Measurements from ENCODE around the gene SLC39A10.
"Not testable (repeated sequence)": the region's sequence is repeated elsewhere in the genome, so short reads cannot be mapped to it uniquely, and the experiment has no call there.

The SLC39A10 gene

GRCh38 chr2:195647302-195647701, 9.7 kb upstream of the SLC39A10 start:
- DNase-seq, result no peak

DNA sequence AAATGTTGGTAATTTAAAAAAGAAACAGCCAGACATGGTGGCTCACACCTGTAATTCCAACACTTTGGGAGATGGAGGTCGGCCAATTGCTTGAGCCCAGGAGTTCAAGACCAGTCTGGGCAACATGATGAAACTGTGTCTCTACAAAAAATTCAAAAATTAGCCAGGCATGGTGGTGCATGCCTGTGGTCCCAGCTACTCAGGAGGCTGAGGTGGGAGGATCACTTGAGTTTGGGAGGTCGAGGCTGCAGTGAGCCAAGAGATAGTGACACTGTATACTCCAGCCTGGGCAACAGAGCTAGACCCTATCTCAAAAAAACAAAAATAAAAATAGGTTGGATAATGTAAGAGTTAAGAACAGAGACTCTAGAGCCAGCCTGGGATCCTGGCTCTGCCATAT, 8.7 kb upstream of the SLC39A10 start:
- DNase-seq, result not testable (repeated sequence)

DNA sequence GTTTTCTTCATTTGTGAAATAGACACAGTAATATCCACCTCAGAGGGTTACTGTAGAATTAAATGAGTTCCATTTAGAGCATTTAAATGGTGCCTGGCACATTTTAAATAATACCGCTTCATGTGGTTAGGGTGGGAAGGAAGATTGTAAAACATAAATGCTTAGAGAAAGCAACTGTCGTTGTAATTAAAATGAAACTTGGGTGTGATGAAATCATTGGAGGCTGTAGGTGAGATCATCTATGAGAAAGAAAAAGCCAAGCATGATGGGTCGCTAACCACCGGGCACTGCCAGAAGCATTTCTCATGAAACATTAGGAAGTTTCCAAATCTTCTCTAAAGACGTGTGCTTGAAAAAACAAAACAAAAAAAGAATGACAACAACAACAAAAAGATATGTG, 8.2 kb upstream of the SLC39A10 start:
- DNase-seq, result no peak

DNA sequence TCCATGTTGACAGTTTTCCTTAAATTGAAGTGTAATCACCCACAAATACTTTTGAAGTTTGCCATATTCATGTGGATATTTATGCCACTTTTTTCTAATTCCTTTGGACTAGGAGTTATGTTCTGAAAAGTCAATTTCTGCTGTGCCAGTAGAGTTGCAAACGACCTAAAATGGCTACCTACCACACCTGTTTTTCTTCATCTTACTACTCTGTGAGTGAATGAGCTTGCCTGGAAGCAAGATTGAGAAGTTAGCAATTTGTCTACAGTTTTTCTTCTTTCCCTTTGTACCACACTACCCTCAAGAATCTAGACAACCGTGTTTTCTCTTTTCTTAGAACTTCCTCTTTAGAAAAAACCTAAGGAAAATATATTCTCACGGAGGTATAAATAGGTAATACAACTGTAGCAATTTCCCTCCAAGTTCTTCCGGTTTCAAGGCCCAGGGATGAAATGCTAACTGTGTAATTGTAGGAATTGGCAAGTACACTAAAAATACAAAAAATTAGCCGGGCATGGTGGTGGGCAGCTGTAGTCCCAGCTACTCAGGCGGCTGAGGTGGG, 7.3 kb upstream of the SLC39A10 start:
- DNase-seq, result no peak

GRCh38 chr2:195651046-195651445, 6.0 kb upstream of the SLC39A10 start:
- no peak for DNase-seq

DNA sequence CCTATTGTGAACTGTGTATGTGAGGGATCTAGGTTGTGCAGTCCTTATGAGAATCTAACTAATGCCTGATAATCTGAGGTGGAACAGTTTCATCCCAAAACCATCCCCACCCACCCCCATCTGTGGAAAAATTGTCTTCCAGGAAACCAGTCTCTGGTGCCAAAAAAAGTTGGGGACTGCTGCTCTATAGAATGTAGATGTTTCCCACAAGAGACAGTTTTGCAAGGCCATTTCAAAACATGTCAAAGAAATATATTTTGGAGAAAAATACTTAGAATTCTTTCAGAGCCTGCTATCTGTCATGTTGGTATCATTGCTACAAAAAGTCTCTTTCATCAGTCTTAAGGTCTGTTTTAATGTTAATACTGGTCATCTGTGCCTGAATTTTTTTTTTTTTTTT, 4.1 kb upstream of the SLC39A10 start:
- no peak for DNase-seq

DNA sequence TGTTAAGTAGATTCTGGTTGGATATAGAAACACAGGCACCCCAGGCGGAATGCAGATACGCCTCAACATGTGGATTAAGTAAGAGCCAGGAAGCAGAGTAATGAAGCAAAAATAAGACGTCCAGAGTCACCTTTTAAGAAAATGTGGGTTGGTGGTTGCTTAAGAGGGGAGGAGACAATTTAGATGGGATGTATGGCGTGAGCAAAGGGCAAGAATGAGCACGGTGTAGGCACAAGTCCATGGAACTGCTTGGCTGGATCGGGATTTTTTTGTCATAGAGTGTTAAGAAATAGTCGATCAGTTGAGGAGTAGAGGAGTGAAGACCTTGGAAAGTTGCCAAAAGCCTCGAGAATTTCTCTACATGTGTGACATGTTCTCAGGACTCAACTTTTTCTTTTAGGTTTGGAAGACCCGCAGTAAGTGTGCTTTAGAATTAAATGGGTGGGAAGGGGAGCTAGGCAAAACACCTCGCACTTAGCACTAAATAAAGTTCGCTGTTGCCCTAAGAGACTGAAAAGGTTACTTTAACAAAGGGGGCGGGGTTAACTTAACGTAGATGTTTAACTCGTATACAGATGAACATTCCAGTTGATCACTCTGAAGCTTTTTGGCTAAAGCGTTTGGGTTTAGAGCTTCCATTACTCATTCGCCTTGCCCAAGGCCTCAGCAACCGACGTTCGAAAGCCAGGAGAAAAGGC, 716 bp upstream of the SLC39A10 start:
- DNase-seq, result no peak

DNA sequence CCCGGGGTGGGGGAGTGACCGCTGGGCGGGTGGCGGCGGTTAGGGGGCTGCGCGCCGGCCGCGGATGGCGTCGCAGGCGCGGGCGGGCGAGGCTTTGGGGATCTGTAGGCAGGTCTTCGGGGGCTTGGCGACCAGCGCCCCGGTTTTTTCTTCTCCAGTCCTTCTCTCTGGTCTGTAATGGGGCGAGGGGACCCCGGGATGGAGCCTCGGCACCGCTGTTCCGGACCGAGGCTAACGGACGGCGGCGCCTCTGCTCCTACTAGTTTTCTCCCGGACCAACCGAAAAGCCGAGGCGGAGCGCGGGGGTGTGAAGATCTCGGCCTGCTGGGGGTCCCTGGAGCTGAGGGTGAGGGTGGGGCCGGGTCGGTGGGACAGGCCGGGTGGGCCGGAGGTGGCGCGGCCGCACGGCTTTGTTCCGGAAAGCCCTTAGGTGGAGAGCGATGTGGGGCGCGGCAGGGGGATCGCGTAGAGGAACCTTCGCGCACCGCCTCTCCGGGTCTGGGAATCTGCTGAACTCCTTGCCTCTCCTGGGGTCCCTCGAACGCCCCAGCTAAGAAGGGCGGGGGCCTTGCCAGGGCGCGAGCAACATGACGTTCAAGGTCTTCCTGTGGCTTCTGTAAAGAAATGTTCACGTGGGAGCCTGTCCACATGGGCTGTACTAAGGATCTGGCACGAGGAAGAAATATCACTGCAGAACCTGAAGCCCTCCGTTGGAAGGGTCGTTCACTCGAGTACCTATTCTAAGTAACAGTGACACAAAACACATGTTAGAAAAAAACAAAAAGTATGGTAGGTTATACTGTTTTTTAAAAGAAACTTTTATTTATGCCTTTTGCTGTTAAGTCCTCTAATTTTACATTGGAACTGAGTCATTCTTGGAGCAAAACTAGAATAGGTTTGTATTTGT, 861 bp downstream of the SLC39A10 start:
- peak; percentile 56 for DNase-seq

DNA sequence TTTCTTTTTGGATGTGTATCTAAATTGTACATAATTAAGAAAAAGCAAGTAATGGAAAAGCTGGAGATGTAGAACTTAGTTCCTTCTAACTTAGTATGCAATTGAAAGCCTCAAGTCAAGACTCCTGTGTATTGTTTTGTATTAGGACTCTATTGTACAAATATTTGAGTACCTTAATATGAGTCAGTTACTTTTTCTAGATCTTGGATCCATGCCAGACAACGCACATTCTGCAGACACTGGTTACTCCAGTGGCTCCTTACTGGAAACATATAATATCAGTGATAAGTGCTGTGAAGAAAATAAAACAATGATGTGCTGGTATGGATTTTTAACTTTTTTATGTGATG, 1.5 kb downstream of the SLC39A10 start:
- DNase-seq, result no peak

GRCh38 chr2:195659114-195659513, 2.1 kb downstream of the SLC39A10 start:
- no peak for DNase-seq

- DNase-seq, result peak; percentile 65
Measured at GRCh38 chr2:195659982-195660890, 3.2 kb downstream of the SLC39A10 start.

- no peak for DNase-seq
Measured at GRCh38 chr2:195662138-195662537, 5.1 kb downstream of the SLC39A10 start.

- no peak for DNase-seq
Measured at GRCh38 chr2:195663007-195663406, 6.0 kb downstream of the SLC39A10 start.

DNA sequence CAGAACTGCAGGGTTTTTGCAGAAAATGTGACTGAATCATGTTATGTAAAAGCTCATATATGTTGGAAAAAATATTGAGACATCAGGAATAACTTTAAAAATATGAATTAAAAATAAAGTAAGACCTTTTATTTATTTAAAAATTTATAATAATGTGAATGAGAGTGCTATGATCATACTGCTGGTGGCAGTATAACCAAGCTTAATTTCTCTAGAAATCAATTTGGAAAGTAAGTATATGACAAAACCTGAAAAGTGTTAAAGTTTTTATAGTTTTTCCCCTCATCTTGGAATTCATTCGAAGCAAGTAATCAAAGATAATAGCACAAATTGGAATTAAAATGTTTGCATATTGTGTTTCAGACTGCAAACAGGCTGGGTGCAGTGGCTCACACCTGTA, 7.5 kb downstream of the SLC39A10 start:
- no peak for DNase-seq

DNA sequence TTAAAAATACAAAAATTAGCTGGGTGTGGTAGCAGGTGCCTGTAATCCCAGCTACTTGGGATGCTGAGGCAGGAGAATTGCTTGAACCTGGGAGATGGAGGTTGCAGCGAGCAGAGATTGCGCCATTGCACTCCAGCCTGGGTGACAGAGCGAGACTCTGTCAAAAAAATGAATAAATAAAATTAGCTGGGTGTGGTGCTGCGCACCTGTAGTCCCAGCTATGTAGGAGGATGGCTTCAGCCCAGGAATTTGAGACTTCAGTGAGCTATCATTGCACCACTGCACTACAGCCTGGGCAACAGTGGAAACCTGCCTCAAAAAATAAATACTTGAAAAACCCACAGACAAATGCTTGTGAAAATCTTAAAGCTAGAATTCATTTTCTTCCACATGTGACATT, 8.1 kb downstream of the SLC39A10 start:
- not testable (repeated sequence) for DNase-seq

- no peak for DNase-seq
Measured at GRCh38 chr2:195666113-195666712, 9.2 kb downstream of the SLC39A10 start.

GRCh38 chr2:195667974-195668373, 10.9 kb downstream of the SLC39A10 start:
- no peak for DNase-seq

- no peak for DNase-seq
Measured at GRCh38 chr2:195670191-195670590, 13.2 kb downstream of the SLC39A10 start.

DNA sequence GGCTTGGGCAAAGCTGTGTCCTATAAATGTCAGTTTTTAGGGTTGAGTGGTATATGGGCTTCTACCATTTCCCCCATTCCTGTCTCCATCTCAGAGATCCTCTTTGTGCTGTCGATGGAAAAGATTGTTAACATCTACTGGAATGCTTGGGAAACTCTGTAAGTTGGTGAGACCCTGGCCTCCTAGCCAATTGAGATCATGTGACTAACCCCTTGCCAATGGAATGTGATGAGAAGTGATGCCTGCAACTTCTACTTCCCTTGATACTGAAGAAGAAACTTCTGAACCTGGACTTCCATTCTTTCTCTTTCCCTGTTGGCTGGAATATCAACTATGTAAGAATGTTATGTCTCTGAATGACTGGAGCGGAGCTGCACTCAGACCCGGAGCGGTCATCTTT, 14.5 kb downstream of the SLC39A10 start:
- DNase-seq, result no peak

GRCh38 chr2:195672674-195673073, 15.6 kb downstream of the SLC39A10 start:
- DNase-seq, result no peak

DNA sequence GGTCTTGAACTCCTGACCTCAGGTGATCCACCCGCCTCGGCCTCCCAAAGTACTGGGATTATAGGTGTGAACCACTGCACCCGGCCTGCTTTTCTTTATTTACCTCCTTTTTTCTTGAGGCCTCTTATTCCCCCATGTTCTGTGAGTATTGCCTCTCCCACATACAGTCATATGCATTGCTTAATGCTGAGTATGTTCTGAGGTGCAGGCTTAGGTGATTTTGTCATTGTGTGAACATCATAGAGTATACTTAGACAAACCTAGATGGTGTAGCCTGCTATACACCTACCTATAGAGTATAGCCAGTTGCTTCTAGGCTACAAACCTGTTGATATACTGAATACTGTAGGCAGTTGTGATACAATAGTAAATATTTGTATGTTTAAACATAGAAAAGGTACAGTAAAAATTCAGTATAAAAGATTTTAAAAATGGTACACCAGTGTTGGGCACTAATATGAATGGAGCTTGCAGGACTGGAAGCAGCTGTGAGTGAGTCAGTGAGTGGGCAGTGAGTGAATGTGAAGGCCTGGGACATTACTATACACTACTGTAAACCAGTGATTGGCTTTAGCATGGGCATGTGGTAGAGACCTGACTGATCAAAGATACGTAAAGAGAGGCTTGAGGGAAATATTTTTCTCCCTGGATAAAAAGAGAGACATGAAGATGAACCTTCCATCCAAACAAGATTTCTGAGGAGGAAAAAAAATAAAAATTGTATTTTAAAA, 17.6 kb downstream of the SLC39A10 start:
- no peak for DNase-seq
